Islet of Langerhans (tissue), 1 donor: ENCODE data around the gene DPYD.

Experiments used
- FAIRE-seq: peaks from one replicate; lab custom pipeline; 2011; peaks lifted over from hg19 to GRCh38; lab: Jason Lieb, UNC

The DPYD gene

GRCh38 chr1:97200595-97200994, 720.2 kb downstream of the DPYD start:
- FAIRE-seq = no peak

GRCh38 chr1:97196825-97197516, 723.9 kb downstream of the DPYD start:
- no peak for FAIRE-seq

GRCh38 chr1:97192872-97193572, 727.8 kb downstream of the DPYD start:
- FAIRE-seq = no peak

GRCh38 chr1:97190326-97190725, 730.5 kb downstream of the DPYD start:
- no peak for FAIRE-seq

- no peak for FAIRE-seq
These were observed 734.5 kb downstream of the DPYD start for GRCh38 chr1:97186381-97186780.

- no peak for FAIRE-seq
These were observed 746.7 kb downstream of the DPYD start for GRCh38 chr1:97174039-97174704.

GRCh38 chr1:97170300-97170699, 750.5 kb downstream of the DPYD start:
- no peak for FAIRE-seq

GRCh38 chr1:97168056-97168455, 752.8 kb downstream of the DPYD start:
- no peak for FAIRE-seq

- no peak for FAIRE-seq
These were observed 753.6 kb downstream of the DPYD start for GRCh38 chr1:97167246-97167645.

- peak; percentile 24 for FAIRE-seq
These were observed 754.2 kb downstream of the DPYD start for GRCh38 chr1:97166626-97167025.

- FAIRE-seq = no peak
These were observed 756.6 kb downstream of the DPYD start for GRCh38 chr1:97164276-97164639.

- no peak for FAIRE-seq
These were observed 757.1 kb downstream of the DPYD start for GRCh38 chr1:97163591-97164275.

- FAIRE-seq = no peak
These were observed 760.0 kb downstream of the DPYD start for GRCh38 chr1:97160818-97161217.

- no peak for FAIRE-seq
These were observed 761.5 kb downstream of the DPYD start for GRCh38 chr1:97159342-97159741.

- no peak for FAIRE-seq
These were observed 762.1 kb downstream of the DPYD start for GRCh38 chr1:97158691-97159096.

GRCh38 chr1:97157991-97158390, 762.8 kb downstream of the DPYD start:
- FAIRE-seq = no peak

GRCh38 chr1:97151651-97152050, 769.2 kb downstream of the DPYD start:
- FAIRE-seq = no peak

- FAIRE-seq = no peak
These were observed 775.4 kb downstream of the DPYD start for GRCh38 chr1:97145321-97145956.

GRCh38 chr1:97144527-97144926, 776.3 kb downstream of the DPYD start:
- peak; percentile 9 for FAIRE-seq

- no peak for FAIRE-seq
These were observed 777.5 kb downstream of the DPYD start for GRCh38 chr1:97143236-97143882.

GRCh38 chr1:97140611-97141010, 780.2 kb downstream of the DPYD start:
- FAIRE-seq = no peak

GRCh38 chr1:97139512-97139911, 781.3 kb downstream of the DPYD start:
- no peak for FAIRE-seq
